Keratinocyte (primary cell): Measurements from ENCODE around the gene HOXC11. TPM values are rescaled to one million over a fixed set of nuclear protein-coding genes. Genes with fewer than 3 reads are reported as not detected.

ENCODE experiments used
- DNase-seq: peaks from one replicate; pipeline ENCODE4 v3.0.0-alpha.2; 2011; ENCODE audit warnings: low read depth, missing footprints, low spot score
- FAIRE-seq: peaks from 2 replicates; lab custom pipeline; 2011; peaks lifted over from hg19 to GRCh38; lab: Jason Lieb, UNC
- H2AFZ ChIP-seq: 2 replicates; pipeline ENCODE4 v1.6.0; 2012; ENCODE audit warnings: low read length, control low read depth, inconsistent platforms; ENCODE audit not compliant: control insufficient read depth
- H3K27ac ChIP-seq: 2 replicates; pipeline ENCODE4 v1.5.1; 2011; ENCODE audit warnings: low read length; ENCODE audit not compliant: control insufficient read depth, insufficient read depth
- H3K27me3 ChIP-seq: 3 replicates; pipeline ENCODE4 v1.6.0; 2011; ENCODE audit warnings: low read length; ENCODE audit not compliant: control insufficient read depth, insufficient read depth; ENCODE audit errors: extremely low read depth
- H3K36me3 ChIP-seq, 2 experiments: 2 replicates in 1 of 2; 3 replicates in 1 of 2; pipeline ENCODE4 v1.5.1; 2011; ENCODE audit warnings: low read length in 2 of 2, mild to moderate bottlenecking in 1 of 2; ENCODE audit not compliant: control insufficient read depth in 2 of 2, insufficient read depth in 2 of 2; ENCODE audit errors: extremely low read depth in 1 of 2
- H3K4me1 ChIP-seq: 3 replicates; pipeline ENCODE4 v1.5.1; 2011; ENCODE audit warnings: low read length; ENCODE audit not compliant: control insufficient read depth, insufficient read depth; ENCODE audit errors: extremely low read depth
- H3K4me2 ChIP-seq: 3 replicates; pipeline ENCODE4 v1.6.0; 2011; ENCODE audit warnings: low read depth, low read length; ENCODE audit not compliant: control insufficient read depth, insufficient read depth; ENCODE audit errors: extremely low read depth
- H3K4me3 ChIP-seq, 3 experiments: fragments of 200-600 bp in 1 of 3; sonication (generic) in 1 of 3; 2 replicates in 2 of 3; 3 replicates in 1 of 3; pipeline ENCODE4 v1.5.1; 2011 to 2016; ENCODE audit warnings: low read length in 3 of 3, mild to moderate bottlenecking in 3 of 3, control low read depth in 2 of 3, inconsistent platforms in 1 of 3, low read depth in 1 of 3, mixed read lengths in 1 of 3, mixed run types in 1 of 3, moderate library complexity in 1 of 3; ENCODE audit not compliant: control insufficient read depth in 2 of 3, insufficient read depth in 2 of 3; ENCODE audit errors: extremely low read depth in 1 of 3
- H3K79me2 ChIP-seq: 2 replicates; pipeline ENCODE4 v1.6.0; 2012; ENCODE audit warnings: low read length; ENCODE audit not compliant: control insufficient read depth, insufficient read depth
- H3K9ac ChIP-seq: 3 replicates; pipeline ENCODE4 v1.6.0; 2011; ENCODE audit warnings: low read length; ENCODE audit not compliant: control insufficient read depth, insufficient read depth; ENCODE audit errors: extremely low read depth
- H3K9me1 ChIP-seq: 3 replicates; pipeline ENCODE4 v1.6.0; 2011; ENCODE audit warnings: low read length; ENCODE audit not compliant: control insufficient read depth, insufficient read depth; ENCODE audit errors: extremely low read depth
- H3K9me3 ChIP-seq: 2 replicates; pipeline ENCODE4 v1.5.1; 2012; ENCODE audit warnings: low read depth, low read length; ENCODE audit not compliant: control insufficient read depth
- H4K20me1 ChIP-seq: 3 replicates; pipeline ENCODE4 v1.6.0; 2011; ENCODE audit warnings: low read length; ENCODE audit not compliant: control insufficient read depth, insufficient read depth; ENCODE audit errors: extremely low read depth
- EZH2 ChIP-seq: IDR thresholded peaks from one replicate; pipeline ENCODE4 v1.6.1; 2012; ENCODE audit warnings: inconsistent platforms, mild to moderate bottlenecking, low read length, moderate library complexity
- dilution Hi-C: fragments of 300-500 bp; cut with MboI; formaldehyde crosslinking; loops from one replicate; pipeline ENCODE4 v1.7.0; 2020; ENCODE audit warnings: low sequenced_read_pairs; ENCODE audit not compliant: extremely low pct_ligation_motif_present
- polyA plus RNA-seq, 5 experiments: library from polyadenylated mRNA; depleted of rRNA in 3 of 5; stranded (reverse) in 3 of 5; stranded (forward) in 1 of 5; unstranded in 1 of 5; fragments of >200 nt; gene quantifications; 1 replicate in 1 of 5; 2 replicates in 3 of 5; 3 replicates in 1 of 5; pipeline versions ENCODE4 v1.2.1 to v1.2.3, GENCODE V29; 2011 to 2012; ENCODE audit warnings: missing spikeins in 2 of 5, low read depth in 1 of 5, low replicate concordance in 1 of 5
- TF ChIP-seq, protein P1 (sequence below), 3 experiments: IDR thresholded peaks in 1 of 3; conservative IDR thresholded peaks in 1 of 3; optimal IDR thresholded peaks in 1 of 3; 2 replicates in 2 of 3; 3 replicates in 1 of 3; pipeline versions ENCODE3 to v1.5.1; 2011; ENCODE audit warnings: low read length in 3 of 3, mild to moderate bottlenecking in 3 of 3, moderate library complexity in 2 of 3, control low read depth in 1 of 3, inconsistent platforms in 1 of 3; ENCODE audit not compliant: insufficient read depth in 2 of 3; ENCODE audit errors: extremely low read depth in 1 of 3

HOXC11 gene
- polyA plus RNA-seq, 1 donor (not counting 4 experiments of a cell fraction or from before 2014, with no cell fraction given) = 1.6 TPM

DNA sequence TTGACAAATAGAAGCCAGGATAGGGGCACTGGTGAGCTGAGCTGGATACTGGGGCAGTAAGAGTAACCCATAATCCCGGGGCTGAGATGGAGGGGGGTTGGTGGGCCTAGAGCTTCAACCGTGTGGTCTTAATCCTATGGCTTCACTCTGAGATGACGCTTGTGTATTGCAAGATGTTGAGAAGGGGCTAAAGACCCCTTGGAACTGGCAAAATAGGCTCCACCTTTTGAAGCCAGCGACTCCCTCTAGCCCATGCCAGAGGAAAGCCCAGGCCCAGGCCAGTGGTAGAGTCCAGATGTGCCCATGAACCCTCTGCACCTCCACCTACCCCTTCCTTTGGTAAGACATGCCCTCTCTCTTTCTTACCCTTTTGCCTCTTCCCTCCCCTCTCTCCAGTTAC is 13.6 kb upstream of the HOXC11 start:
- Histone ChIP-seq H3K27me3 (peaks cover 58% of the 10 kb centered on the region), H4K20me1 (no peaks in the 10 kb centered on the region), H3K9me3 (no peaks in the 10 kb centered on the region), H3K4me2 (no peak overlapping the region), H3K36me3 (no peaks in the 10 kb centered on the region), H3K4me1 (peaks cover 21% of the 10 kb centered on the region), H3K9me1 (no peaks in the 10 kb centered on the region), H3K79me2 (no peaks in the 10 kb centered on the region), H3K9ac (no peak overlapping the region), H3K4me3 (no peak overlapping the region), H2AFZ (no peak overlapping the region), H3K27ac (no peak overlapping the region)
- no peak for TF ChIP-seq EZH2
- TF ChIP-seq, protein P1, sequence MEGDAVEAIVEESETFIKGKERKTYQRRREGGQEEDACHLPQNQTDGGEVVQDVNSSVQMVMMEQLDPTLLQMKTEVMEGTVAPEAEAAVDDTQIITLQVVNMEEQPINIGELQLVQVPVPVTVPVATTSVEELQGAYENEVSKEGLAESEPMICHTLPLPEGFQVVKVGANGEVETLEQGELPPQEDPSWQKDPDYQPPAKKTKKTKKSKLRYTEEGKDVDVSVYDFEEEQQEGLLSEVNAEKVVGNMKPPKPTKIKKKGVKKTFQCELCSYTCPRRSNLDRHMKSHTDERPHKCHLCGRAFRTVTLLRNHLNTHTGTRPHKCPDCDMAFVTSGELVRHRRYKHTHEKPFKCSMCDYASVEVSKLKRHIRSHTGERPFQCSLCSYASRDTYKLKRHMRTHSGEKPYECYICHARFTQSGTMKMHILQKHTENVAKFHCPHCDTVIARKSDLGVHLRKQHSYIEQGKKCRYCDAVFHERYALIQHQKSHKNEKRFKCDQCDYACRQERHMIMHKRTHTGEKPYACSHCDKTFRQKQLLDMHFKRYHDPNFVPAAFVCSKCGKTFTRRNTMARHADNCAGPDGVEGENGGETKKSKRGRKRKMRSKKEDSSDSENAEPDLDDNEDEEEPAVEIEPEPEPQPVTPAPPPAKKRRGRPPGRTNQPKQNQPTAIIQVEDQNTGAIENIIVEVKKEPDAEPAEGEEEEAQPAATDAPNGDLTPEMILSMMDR (optimal IDR thresholded peaks at IDR 0.05 in 1 of 3, IDR thresholded peaks at IDR 0.05 in 1 of 3, conservative IDR thresholded peaks at IDR 0.05 in 1 of 3; ENCODE audit: extremely low read depth in 1 of 3, insufficient read depth in 2 of 3, low read length in 3 of 3) = no peak
- dilution Hi-C loops = no loop called here
- FAIRE-seq (no peak), DNase-seq (no peak)

DNA sequence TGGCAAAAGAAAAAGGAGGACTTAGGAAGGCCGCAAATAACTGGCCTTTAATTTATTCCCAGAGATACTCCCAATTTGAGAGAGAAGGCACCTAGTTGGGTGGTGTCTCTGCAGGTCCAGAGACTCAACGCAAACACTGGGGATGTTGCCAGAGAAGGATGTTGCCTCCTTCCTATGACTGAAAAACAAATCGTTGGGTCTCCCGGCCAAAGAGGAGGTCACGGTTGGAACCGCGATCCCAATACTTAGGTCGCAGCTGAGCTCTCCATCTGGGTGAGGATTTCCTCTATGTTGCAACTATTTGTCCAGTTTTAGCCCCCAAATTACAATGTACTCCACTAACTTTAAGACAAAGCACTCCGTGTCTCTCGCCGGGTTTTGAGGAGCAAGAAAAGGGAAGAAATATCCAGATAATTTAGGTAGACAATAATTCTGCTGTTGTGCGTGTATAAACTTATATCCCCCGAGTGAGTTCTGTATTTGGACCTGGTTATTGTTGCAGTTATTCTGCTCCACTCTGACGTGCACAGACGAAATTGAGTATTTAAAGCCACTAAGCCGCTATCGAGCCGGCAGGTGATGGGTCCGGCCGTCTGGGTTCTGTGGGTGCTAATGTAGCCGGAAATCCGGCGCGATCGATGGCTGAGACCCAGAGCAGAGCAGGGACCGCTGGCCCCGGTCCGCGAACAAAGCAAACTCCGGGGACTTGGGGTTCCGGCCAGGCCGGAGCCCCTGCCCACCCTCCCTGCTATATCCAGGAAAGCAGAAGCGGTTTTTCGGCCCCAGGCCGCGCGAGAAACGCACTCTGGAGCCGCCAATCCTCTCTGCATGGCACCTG is 12.5 kb upstream of the HOXC11 start:
- DNase-seq = no peak
- Histone ChIP-seq H3K4me2 (no peak overlapping the region), H3K27me3 (peaks cover 47% of the 10 kb centered on the region), H3K36me3 (peaks cover 0 to 2% of the 10 kb centered on the region in 2 experiments), H3K79me2 (no peaks in the 10 kb centered on the region), H3K27ac (no peak overlapping the region), H3K9ac (no peak overlapping the region), H2AFZ (no peak overlapping the region), H4K20me1 (no peaks in the 10 kb centered on the region), H3K9me3 (no peaks in the 10 kb centered on the region), H3K9me1 (no peaks in the 10 kb centered on the region), H3K4me1 (peaks cover 14% of the 10 kb centered on the region), H3K4me3 (no peak overlapping the region)
- dilution Hi-C loops = no loop called here
- no peak for FAIRE-seq
- TF ChIP-seq EZH2 = no peak
- TF ChIP-seq, protein P1 (optimal IDR thresholded peaks at IDR 0.05 in 1 of 3, IDR thresholded peaks at IDR 0.05 in 1 of 3, conservative IDR thresholded peaks at IDR 0.05 in 1 of 3; ENCODE audit: extremely low read depth in 1 of 3, insufficient read depth in 2 of 3, low read length in 3 of 3) = no peak
